DOHH2 (cell line): ENCODE measurements around the gene SLC9A9.
"Not testable (repeated sequence)": the region's sequence is repeated elsewhere in the genome, so short reads cannot be mapped to it uniquely, and the experiment has no call there.

Experiments
- EZH2phosphoT487 ChIP-seq: fragments of 200-600 bp; sonication (generic); IDR thresholded peaks from 2 replicates; pipeline ENCODE4 v1.6.1; 2017; ENCODE audit warnings: borderline replicate concordance, mild to moderate bottlenecking, antibody characterized with exemption, low read length, moderate library complexity, mixed read lengths
- TF ChIP-seq, protein P1 (sequence below): fragments of 200-600 bp; sonication (generic); IDR thresholded peaks from one replicate; pipeline ENCODE4 v1.5.1; 2014; ENCODE audit warnings: antibody characterized with exemption, mild to moderate bottlenecking, low read depth, low read length; ENCODE audit not compliant: poor library complexity, severe bottlenecking

DNA sequence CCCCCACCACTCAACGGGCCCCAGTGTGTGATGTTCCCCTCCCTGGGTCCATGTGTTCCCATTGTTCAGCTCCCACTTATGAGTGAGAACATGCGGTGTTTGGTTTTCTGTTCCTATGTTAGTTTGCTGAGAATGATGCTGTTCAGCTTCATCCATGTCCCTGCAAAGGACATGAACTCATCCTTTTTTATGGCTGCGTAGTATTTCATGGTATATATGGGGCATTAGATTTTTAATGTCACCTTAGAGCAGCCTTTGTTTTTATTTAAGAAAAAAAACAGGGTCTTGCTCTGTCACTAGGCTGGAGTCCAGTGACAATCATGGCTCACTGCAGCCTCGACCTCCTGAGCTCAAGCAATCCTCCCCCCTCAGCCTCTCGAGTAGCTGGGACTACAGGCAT lies 568.7 kb downstream of the SLC9A9 start:
- TF ChIP-seq, protein P1, sequence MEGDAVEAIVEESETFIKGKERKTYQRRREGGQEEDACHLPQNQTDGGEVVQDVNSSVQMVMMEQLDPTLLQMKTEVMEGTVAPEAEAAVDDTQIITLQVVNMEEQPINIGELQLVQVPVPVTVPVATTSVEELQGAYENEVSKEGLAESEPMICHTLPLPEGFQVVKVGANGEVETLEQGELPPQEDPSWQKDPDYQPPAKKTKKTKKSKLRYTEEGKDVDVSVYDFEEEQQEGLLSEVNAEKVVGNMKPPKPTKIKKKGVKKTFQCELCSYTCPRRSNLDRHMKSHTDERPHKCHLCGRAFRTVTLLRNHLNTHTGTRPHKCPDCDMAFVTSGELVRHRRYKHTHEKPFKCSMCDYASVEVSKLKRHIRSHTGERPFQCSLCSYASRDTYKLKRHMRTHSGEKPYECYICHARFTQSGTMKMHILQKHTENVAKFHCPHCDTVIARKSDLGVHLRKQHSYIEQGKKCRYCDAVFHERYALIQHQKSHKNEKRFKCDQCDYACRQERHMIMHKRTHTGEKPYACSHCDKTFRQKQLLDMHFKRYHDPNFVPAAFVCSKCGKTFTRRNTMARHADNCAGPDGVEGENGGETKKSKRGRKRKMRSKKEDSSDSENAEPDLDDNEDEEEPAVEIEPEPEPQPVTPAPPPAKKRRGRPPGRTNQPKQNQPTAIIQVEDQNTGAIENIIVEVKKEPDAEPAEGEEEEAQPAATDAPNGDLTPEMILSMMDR: not testable (repeated sequence)
- not testable (repeated sequence) for TF ChIP-seq EZH2phosphoT487
